ENCODE results near the gene NDUFA9.
A peak's percentile ranks its signal among the peaks of the same experiment; 100 is the strongest.

NDUFA9 gene

DNA sequence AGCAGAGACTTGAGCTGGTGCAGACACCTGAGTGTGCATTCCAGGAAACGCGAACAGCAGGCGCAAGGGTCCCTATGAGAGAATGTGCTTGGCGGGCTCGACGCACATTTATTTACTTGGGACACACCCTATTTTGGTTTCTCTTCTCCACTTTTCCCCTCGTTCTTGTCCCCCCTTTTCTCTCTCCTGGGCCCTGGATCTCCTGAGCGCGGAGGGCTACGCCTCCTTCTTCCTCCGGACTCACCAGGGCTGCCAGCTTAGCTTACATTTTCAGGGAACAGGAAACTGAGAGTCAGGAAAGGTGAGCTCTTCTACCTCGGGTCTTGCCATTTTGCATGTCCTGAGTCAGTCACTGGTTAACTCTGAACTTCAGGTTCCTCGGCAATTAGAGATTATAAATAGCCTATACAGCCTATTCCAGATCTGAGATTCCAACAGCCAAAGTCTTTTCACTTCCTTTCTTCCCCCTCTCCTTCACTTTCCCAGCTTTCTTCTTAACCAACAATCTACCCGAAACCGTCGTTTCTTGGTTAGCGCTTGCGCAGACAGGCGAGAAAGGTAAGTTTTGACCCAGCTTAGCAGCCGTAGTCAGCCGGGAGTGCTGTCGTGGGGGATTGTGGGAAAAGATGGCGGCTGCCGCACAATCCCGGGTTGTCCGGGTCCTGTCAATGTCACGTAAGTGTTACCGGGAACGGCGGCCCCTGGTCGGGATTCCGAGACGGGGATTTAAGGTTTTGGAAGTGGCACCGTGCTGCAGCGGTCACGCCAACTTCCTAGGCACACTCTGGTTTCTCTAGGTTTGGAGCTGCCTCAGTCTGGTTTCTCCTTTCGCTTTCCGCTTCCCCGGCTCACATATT lies at the start of gene NDUFA9, which contains the start of gene AKAP3:
Gene NDUFA9 (plus strand): TSS at position 614 of the 857 bp plus-strand sequence. CDS start 13 bp downstream, at position 627.
Gene AKAP3 (minus strand): TSS at position 551 of the 857 bp plus-strand sequence. CDS start 10,855 bp downstream, outside the sequence.
- TF ChIP-seq, protein P1, sequence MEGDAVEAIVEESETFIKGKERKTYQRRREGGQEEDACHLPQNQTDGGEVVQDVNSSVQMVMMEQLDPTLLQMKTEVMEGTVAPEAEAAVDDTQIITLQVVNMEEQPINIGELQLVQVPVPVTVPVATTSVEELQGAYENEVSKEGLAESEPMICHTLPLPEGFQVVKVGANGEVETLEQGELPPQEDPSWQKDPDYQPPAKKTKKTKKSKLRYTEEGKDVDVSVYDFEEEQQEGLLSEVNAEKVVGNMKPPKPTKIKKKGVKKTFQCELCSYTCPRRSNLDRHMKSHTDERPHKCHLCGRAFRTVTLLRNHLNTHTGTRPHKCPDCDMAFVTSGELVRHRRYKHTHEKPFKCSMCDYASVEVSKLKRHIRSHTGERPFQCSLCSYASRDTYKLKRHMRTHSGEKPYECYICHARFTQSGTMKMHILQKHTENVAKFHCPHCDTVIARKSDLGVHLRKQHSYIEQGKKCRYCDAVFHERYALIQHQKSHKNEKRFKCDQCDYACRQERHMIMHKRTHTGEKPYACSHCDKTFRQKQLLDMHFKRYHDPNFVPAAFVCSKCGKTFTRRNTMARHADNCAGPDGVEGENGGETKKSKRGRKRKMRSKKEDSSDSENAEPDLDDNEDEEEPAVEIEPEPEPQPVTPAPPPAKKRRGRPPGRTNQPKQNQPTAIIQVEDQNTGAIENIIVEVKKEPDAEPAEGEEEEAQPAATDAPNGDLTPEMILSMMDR (IDR thresholded peaks at IDR 0.05; ENCODE audit: borderline replicate concordance, insufficient read depth, low read depth, low read length) = no peak
- H3K4me3 ChIP-seq (ENCODE audit: low read depth, low read length) = peak within 1 kb of the TSS; percentile 91

DNA sequence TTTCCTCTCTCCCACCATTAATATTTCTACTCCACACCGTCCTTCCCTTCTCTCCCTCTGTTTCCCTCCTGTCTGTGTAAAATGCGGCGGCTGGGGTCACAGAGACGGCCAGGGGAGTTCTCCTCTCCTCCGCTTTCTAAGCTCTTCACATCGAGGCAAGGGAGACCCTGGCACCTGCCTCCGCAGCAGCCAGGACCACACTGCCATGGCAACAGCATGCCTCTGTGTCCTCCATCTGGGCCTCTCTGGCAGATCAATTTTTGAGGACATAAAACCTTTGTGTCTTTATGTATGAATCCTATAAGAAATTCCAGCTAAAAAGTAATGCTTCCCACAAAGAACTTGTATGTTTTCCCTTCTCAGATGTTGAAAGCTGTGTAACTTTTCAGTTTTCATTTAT lies 45.5 kb upstream of the NDUFA9 start:
- no peak overlapping the region for H3K4me3 ChIP-seq (ENCODE audit: low read depth, low read length)
- TF ChIP-seq, protein P1 (IDR thresholded peaks at IDR 0.05; ENCODE audit: borderline replicate concordance, insufficient read depth, low read depth, low read length) = no peak

DNA sequence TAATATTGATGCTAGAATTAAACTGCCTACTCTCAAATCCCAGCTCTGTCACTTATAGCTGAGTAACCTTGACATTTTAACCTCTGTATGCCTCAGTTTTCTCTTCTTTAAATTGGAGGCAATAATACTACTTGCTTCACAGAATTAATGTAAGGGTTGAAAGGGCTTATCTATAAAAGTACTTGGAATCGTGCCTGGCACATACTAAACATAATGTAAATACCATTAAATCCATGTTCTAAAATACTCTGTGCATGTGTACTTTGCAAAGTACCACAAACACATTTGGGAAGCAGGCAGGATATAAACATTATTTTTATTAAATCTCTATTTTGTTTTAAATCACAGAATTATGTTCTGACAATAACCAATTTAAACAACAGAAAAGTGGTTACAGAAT lies 45.0 kb upstream of the NDUFA9 start:
- H3K4me3 ChIP-seq (ENCODE audit: low read depth, low read length) = no peak overlapping the region
- TF ChIP-seq, protein P1 (IDR thresholded peaks at IDR 0.05; ENCODE audit: borderline replicate concordance, insufficient read depth, low read depth, low read length) = no peak

DNA sequence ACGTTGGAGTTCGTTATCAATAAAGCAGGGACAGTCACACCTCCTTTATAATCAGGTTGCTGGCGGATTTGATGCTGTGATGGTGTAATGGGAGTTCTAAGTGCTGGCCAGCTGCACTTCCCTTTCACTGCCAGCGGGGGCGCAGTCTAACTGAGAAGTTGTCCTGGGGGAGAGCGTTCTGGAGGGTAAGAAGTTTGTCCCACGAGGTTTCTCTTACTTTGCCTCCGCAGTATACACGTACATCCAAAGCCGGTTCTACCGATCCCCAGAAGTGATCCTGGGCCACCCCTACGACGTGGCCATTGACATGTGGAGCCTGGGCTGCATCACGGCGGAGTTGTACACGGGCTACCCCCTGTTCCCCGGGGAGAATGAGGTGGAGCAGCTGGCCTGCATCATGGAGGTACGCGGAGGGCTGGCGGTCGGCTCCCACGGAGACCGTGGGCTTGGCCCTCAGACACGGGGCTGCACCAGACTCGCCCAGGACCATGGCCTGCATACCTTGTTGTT lies 44.2 kb upstream of the NDUFA9 start:
- TF ChIP-seq, protein P1 (IDR thresholded peaks at IDR 0.05; ENCODE audit: borderline replicate concordance, insufficient read depth, low read depth, low read length) = peak; percentile 99
- peak overlapping the region; percentile 65 for H3K4me3 ChIP-seq (ENCODE audit: low read depth, low read length)

DNA sequence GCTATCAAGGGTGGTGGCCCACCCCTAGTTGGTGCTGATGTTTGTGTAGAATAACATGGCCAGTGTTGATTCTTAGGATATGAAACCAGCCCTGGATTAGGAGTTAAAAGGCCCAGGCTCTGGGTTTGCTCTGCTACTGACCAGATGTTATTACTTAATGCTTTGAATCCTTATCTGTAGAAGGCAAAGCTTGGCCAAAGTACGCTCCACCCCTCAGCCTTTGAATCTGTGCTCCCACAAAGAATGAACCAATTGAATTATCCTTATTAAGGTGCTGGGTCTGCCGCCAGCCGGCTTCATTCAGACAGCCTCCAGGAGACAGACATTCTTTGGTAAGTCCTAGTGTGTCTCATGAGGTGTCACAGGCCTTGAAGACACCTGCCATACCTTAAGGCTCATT lies 41.9 kb upstream of the NDUFA9 start:
- no peak overlapping the region for H3K4me3 ChIP-seq (ENCODE audit: low read depth, low read length)
- TF ChIP-seq, protein P1 (IDR thresholded peaks at IDR 0.05; ENCODE audit: borderline replicate concordance, insufficient read depth, low read depth, low read length) = no peak

DNA sequence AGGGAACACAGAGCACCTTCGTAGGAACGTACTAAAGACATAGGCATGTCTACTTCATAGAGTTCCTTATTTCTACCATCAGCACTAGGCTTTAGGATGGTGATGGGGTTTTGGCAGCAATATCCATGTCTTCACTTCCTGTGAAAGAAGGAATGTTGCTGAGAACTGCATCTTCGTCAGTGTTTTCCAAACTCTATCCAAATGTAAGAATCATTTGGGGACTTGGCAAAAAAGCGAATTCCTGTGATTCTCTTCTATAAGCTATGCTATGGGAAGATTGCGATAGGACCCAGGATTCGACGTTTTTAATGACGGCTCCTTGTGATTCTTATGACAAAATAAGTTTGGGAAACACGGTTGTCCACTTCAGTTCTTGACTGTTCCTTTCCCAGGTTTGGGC lies 39.8 kb upstream of the NDUFA9 start:
- H3K4me3 ChIP-seq (ENCODE audit: low read depth, low read length) = no peak overlapping the region
- TF ChIP-seq, protein P1 (IDR thresholded peaks at IDR 0.05; ENCODE audit: borderline replicate concordance, insufficient read depth, low read depth, low read length) = no peak

DNA sequence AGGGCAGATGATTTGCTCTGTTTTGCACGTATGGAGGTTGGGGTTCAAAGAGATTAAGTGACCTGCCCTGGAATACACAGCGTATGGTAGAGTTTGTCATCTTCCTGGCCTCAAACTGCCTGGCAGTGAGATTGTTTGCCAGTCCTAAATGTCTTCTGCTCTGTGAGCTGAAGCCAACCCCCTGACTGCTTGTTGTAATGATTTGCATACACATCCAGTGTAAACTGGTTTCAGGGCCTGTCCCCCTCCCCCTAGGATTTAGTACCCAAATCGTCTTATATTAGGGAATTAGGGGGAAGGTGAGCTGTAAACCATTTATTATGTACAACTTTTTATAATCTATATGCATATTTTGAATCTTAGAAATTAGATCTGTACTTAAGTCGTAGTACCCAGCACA lies 38.4 kb upstream of the NDUFA9 start:
- H3K4me3 ChIP-seq (ENCODE audit: low read depth, low read length) = no peak overlapping the region
- TF ChIP-seq, protein P1 (IDR thresholded peaks at IDR 0.05; ENCODE audit: borderline replicate concordance, insufficient read depth, low read depth, low read length) = no peak

Data from GM12875 (cell line).